GM19324 (cell line): ENCODE measurements around the gene PCDH9.

ENCODE experiments used
- ATAC-seq: cut with Tn5 transposase; IDR thresholded peaks from one replicate; pipeline ENCODE4 v1.9.1; 2021; ENCODE audit warnings: mild to moderate bottlenecking, moderate library complexity; ENCODE audit not compliant: unreplicated experiment, low FRiP score

Gene PCDH9

GRCh38 chr13:67226696-67227095 lies 3.4 kb downstream of the PCDH9 start:
- ATAC-seq, result no peak

GRCh38 chr13:67225252-67226159 lies 4.6 kb downstream of the PCDH9 start:
- no peak for ATAC-seq

DNA sequence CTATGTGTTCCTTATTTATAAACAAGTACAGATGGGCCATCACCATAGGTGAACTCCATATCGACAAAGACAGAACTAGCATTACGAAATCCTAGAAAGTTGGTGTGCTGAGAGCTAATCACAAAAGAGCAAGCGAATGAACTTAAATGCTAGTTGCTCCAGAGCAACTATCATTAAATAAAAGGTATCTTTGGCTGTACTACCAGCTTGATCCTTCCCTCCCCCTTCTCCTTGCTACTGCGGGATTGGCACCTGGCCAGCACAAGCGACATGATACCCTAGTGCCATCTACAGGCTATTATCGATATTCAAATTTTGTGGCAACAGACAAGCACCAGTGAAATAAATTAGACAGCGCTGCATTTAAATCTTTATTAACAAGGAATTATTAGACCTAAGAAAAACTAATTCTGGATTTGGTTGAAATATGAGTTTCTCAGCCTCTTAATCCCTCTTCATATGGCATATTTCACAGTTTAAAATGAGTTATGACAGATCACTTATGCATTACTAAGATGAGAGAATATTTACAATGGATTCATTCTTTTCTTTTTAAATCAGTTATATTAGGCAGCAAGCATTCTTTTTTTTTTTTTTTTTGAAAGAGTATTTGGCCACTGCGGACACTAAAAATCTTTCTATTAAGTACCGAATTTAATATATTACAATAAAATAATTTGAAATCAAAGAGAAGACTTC lies 5.8 kb downstream of the PCDH9 start:
- peak; percentile 56 for ATAC-seq

GRCh38 chr13:67223742-67224141 lies 6.4 kb downstream of the PCDH9 start:
- ATAC-seq, result no peak

- no peak for ATAC-seq
Measured at GRCh38 chr13:67223024-67223423, 7.1 kb downstream of the PCDH9 start.

DNA sequence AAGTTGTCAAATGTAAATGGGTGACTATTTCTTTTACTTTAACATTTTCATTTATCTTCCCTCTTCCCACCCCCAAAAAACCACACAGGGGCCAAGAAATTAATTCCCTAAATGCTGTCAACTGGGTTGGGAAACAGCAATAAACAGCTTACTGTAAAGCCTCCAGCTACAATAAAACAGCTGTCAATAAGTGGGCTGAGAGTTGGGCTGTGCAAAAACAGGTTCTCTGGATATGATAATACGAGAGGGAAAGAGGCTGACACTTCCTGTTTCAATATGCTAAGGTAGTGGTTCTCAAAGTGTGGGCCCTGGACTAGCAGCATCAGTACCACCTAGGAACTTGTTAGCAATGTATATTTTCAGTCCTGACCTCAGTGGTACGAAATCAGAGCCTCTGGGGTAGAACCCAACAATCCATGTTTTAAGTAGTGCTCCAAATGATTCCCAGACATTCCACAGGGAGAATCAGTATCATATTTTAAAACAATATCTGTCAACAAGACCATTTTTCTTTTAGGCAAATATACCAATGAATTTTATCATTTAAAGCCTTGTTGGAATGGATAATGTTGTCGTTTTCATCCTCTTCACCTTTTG lies 8.4 kb downstream of the PCDH9 start:
- ATAC-seq, result peak; percentile 46

GRCh38 chr13:67219113-67219512 lies 11.0 kb downstream of the PCDH9 start:
- ATAC-seq, result no peak

- ATAC-seq, result no peak
Measured at GRCh38 chr13:67217880-67218279, 12.3 kb downstream of the PCDH9 start.

DNA sequence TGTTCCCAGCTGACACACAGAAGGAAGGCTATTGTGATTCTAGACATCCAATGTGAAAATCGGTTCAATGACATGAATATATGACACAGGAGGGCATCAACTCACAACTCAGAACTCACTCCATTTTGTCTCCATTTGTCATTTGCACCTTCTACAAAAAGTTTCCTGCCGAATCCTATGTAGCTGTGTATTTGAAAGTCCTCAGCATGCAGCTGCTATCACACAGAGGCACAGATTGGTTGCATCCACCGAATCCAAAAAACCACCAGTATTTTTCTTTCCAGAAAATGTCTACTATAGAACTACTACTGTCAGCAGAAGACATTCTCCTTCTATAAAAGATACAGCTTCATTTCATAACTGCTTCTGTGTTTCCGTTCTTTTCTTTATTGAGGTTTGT lies 13.3 kb downstream of the PCDH9 start:
- no peak for ATAC-seq

DNA sequence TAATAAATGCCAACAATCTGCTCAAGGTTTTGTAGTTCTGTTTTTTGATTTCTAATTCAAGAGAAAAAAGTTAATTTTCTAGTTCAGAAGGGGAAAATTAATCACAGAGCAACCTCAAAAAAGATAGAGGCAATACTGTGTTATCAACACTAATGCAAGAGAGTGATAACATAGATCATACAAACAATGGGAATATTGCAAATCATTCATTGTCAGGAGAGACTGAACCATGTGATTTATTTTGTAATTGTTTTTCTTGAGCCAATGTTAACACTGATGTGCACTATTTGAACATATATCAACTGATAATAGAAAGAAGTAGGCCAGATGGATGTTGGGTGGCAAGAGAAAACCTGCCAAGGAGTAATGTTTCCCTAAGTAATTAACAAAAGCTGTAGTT lies 19.9 kb downstream of the PCDH9 start:
- ATAC-seq, result no peak

- ATAC-seq, result no peak
Measured at GRCh38 chr13:67208552-67208951, 21.6 kb downstream of the PCDH9 start.

DNA sequence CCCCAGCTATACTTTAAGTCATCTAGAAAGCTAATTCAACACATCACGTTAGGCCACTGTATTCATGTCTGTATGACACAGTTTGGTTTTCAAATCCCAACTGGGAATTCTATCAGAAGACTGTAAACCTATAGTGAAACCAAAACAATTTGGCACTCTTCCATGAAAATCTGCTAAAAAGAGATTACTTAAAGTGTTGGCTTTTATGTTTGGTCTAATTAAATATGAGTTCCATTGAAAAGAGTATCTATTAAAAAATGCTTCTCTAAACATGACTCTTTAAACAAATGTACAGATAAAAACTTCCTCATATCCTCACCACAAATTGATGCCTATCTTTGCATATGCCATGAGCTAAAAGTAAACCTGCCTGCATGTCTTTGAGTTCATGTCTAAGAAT lies 25.4 kb downstream of the PCDH9 start:
- ATAC-seq, result no peak

- ATAC-seq, result no peak
Measured at GRCh38 chr13:67200605-67201004, 29.5 kb downstream of the PCDH9 start.

DNA sequence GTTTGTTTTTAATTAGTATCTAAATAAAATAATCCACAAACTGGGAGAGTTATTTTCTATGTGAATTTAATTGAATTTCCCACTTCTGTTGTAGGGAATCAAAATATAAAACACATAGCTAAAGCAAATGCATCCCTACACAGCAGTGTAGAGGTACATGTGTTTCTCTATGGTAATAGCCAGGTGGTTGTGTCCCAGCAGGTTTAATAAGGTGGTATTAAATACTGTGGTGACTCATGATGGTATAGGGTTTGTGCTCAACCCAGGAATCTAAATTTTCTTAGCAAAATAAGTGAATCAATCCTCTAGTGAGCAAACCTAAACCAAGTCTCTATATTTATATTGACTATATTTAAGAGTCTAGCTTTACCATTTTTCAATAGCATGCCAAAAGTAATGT lies 30.0 kb downstream of the PCDH9 start:
- no peak for ATAC-seq

GRCh38 chr13:67197704-67198103 lies 32.4 kb downstream of the PCDH9 start:
- no peak for ATAC-seq

- no peak for ATAC-seq
Measured at GRCh38 chr13:67193979-67194378, 36.2 kb downstream of the PCDH9 start.

DNA sequence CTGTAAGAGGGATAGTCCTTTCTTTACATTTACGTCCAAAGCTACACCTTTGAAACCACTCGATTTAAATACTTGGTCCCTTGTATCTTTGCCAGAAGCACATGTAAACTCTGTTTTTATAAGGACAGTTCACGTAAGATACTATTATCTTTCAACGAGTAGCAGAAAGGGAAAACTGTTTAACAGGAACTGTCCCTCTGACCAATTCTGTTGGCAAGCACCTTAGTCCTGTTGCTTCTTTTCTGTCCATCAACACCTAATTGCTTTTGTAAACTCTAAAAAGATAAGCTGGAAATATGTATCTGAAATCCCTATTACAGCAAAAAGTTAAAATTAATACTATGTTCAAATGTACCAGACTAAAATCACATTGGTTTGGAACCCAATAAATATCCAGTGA lies 37.4 kb downstream of the PCDH9 start:
- ATAC-seq, result no peak

- no peak for ATAC-seq
Measured at GRCh38 chr13:67186995-67187569, 43.1 kb downstream of the PCDH9 start.

DNA sequence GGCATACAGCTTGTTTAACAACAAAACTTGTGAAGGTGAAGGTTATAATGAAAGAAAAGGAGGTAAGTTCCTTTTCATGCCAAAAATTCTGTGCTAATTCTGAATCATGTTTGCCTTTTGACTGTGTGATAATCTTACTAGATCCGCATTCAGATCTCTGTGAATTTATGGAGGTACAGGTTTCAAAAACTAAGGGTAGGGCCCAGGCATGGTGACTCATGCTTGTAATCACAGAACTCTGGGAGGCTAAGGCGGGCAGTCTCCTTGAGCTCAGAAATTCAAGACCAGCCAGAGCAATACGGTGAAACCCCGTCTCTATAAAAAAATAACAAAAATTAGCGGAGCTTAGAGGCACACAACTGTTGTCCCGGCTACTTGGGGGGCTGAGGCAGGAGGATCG lies 45.9 kb downstream of the PCDH9 start:
- ATAC-seq, result no peak

DNA sequence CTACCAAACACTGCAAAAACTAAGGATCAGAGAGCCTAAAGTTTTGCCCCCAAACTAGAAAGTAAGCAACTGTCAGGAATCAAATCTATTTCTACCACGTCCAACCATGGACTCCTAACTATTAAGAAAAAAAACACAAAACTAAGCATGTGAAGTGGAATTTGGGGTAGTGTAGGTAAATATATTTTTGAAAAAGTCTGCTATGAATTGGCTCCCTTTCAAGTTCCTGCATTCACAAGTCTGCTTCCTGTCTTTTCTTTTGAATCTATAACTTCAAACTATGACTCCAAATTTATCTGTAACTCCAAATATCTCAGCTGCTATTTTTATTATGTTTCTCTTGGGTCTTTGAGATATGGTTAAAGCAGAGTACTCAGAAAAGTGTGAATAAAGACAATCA lies 47.0 kb downstream of the PCDH9 start:
- no peak for ATAC-seq

DNA sequence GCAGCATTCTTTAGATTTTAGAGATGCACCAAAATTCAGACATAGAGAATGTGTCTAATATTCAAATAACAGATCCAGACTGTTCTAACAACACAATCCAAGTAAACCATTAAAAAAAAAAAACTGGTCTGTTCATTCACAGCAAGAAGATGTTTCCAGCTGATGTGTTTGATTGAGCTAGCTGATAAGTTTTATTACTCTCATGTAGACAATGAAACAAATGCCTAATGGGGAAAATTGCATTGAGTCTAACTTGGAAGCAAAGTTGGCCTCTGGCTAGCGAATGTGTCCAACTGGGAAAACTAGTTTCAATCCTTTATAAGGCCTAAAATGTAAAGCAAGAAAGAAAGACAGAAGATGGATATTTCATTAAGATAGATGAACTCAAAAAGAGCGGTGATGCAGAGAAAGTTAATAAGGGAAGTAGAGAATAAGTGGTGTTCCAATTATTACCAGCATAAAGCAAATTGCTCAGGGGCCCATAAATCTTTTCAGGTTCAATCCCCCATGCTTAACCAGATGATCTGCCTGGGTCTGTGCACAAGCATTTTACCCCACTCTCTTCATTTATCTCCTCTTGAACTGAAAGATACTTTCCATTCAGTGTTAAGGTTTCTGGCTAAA lies 54.2 kb downstream of the PCDH9 start:
- no peak for ATAC-seq
